MM.1S (cell line): ENCODE results near the gene MRPL19.

ENCODE experiments used
- DNase-seq: peaks from one replicate; pipeline ENCODE4 v3.0.0-alpha.2; 2015
- H2AFZ ChIP-seq: fragments of 300-600 bp; sonication (generic); 2 replicates; pipeline ENCODE4 v1.6.0; 2016; ENCODE audit warnings: antibody characterized with exemption, low read length
- H3F3A ChIP-seq: fragments of 300-600 bp; sonication (generic); 2 replicates; pipeline ENCODE4 v1.6.1; 2016; ENCODE audit warnings: mild to moderate bottlenecking, antibody characterized with exemption, low read length, moderate library complexity, mixed read lengths; ENCODE audit not compliant: insufficient read depth
- H3K27ac ChIP-seq: fragments of 300-600 bp; sonication (generic); 2 replicates; pipeline ENCODE4 v1.5.1; 2016; ENCODE audit warnings: mild to moderate bottlenecking, low read length
- H3K27me3 ChIP-seq: fragments of 300-600 bp; sonication (generic); replicated peaks from 2 replicates; pipeline ENCODE4 v1.6.0; 2016; ENCODE audit warnings: low read length; ENCODE audit not compliant: insufficient read depth
- H3K36me3 ChIP-seq: fragments of 300-600 bp; sonication (generic); replicated peaks from 2 replicates; pipeline ENCODE4 v1.6.1; 2016; ENCODE audit warnings: mild to moderate bottlenecking, low read length, mixed read lengths; ENCODE audit not compliant: insufficient read depth
- H3K4me1 ChIP-seq: fragments of 300-600 bp; sonication (generic); 2 replicates; pipeline ENCODE4 v1.6.1; 2016; ENCODE audit warnings: low read length, mixed read lengths
- H3K4me2 ChIP-seq: fragments of 300-600 bp; sonication (generic); 2 replicates; pipeline ENCODE4 v1.6.0; 2016; ENCODE audit warnings: low read depth, low read length
- H3K4me3 ChIP-seq: fragments of 300-600 bp; sonication (generic); 2 replicates; pipeline ENCODE4 v1.5.1; 2016; ENCODE audit warnings: low read length, mixed read lengths
- H3K79me2 ChIP-seq: fragments of 300-600 bp; sonication (generic); 2 replicates; pipeline ENCODE4 v1.6.1; 2016; ENCODE audit warnings: mixed run types, low read length, mixed read lengths
- H3K9ac ChIP-seq: fragments of 300-600 bp; sonication (generic); 2 replicates; pipeline ENCODE4 v1.6.1; 2016; ENCODE audit warnings: low read length, mixed read lengths
- H3K9me2 ChIP-seq: fragments of 300-600 bp; sonication (generic); replicated peaks from 2 replicates; pipeline ENCODE4 v1.6.1; 2016; ENCODE audit warnings: mild to moderate bottlenecking, low read length, mixed read lengths; ENCODE audit not compliant: insufficient read depth
- H3K9me3 ChIP-seq: fragments of 300-600 bp; sonication (generic); replicated peaks from 2 replicates; pipeline ENCODE4 v1.6.1; 2016; ENCODE audit warnings: mild to moderate bottlenecking, low read length, mixed read lengths; ENCODE audit not compliant: insufficient read depth
- H4K20me1 ChIP-seq: fragments of 300-600 bp; sonication (generic); 2 replicates; pipeline ENCODE4 v1.6.1; 2016; ENCODE audit warnings: mild to moderate bottlenecking, low read length, moderate library complexity, mixed read lengths; ENCODE audit not compliant: insufficient read depth
- CTCF ChIP-seq: fragments of 300-600 bp; sonication (generic); IDR thresholded peaks from 2 replicates; pipeline ENCODE4 v1.5.1; 2016; ENCODE audit warnings: antibody characterized with exemption, low read length, mixed read lengths
- EZH2 ChIP-seq: fragments of 300-600 bp; sonication (generic); optimal IDR thresholded peaks from 2 replicates; pipeline ENCODE3; 2017; ENCODE audit warnings: low read depth, mild to moderate bottlenecking, antibody characterized with exemption, low read length, mixed read lengths
- EZH2phosphoT487 ChIP-seq: fragments of 300-600 bp; sonication (generic); IDR thresholded peaks from 2 replicates; pipeline ENCODE4 v1.6.1; 2018; ENCODE audit warnings: antibody characterized with exemption, low read length

The MRPL19 gene

GRCh38 chr2:75614162-75614651 is 32.4 kb upstream of the MRPL19 start:
- Histone ChIP-seq H3F3A (no peaks in the 10 kb centered on the region), H3K36me3 (no peaks in the 10 kb centered on the region), H3K27me3 (no peaks in the 10 kb centered on the region), H3K79me2 (no peaks in the 10 kb centered on the region), H3K4me3 (no peak overlapping the region), H3K9me3 (no peaks in the 10 kb centered on the region), H3K27ac (no peak overlapping the region), H2AFZ (no peak overlapping the region), H3K9me2 (no peaks in the 10 kb centered on the region), H3K4me1 (no peaks in the 10 kb centered on the region), H4K20me1 (no peaks in the 10 kb centered on the region), H3K4me2 (no peak overlapping the region), H3K9ac (no peak overlapping the region)
- DNase-seq: no peak
- TF ChIP-seq CTCF (no peak), EZH2phosphoT487 (no peak), EZH2 (no peak)

DNA sequence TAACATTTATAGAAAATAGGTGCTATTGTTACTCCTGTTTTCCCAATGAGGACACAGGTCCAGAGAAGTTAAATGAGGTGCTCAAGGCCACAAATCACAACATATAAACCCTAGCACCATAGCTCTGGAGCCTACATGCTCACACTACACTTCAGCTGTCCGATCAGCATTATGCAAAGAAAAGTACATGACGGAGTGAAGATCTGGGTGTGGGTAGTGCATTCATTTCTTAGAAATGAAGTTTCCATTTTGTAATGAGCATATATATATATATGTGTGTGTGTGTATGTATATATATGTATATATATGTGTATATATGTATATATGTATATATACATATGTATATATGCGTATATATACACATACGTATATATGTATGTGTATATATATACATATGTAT is 30.2 kb upstream of the MRPL19 start:
- H3K27ac ChIP-seq: no peak overlapping the region
- DNase-seq: no peak
- H2AFZ ChIP-seq: no peak overlapping the region
- H3K4me2 ChIP-seq: no peak overlapping the region
- no peaks in the 10 kb centered on the region for H3K79me2 ChIP-seq
- no peaks in the 10 kb centered on the region for H3K27me3 ChIP-seq
- H3K36me3 ChIP-seq: no peaks in the 10 kb centered on the region
- H3K9me2 ChIP-seq: no peaks in the 10 kb centered on the region
- no peak overlapping the region for H3K4me3 ChIP-seq
- no peaks in the 10 kb centered on the region for H4K20me1 ChIP-seq
- no peaks in the 10 kb centered on the region for H3K9me3 ChIP-seq
- H3K9ac ChIP-seq: no peak overlapping the region
- H3K4me1 ChIP-seq: no peaks in the 10 kb centered on the region
- no peaks in the 10 kb centered on the region for H3F3A ChIP-seq
- TF ChIP-seq EZH2 (no peak), EZH2phosphoT487 (no peak), CTCF (no peak)

DNA sequence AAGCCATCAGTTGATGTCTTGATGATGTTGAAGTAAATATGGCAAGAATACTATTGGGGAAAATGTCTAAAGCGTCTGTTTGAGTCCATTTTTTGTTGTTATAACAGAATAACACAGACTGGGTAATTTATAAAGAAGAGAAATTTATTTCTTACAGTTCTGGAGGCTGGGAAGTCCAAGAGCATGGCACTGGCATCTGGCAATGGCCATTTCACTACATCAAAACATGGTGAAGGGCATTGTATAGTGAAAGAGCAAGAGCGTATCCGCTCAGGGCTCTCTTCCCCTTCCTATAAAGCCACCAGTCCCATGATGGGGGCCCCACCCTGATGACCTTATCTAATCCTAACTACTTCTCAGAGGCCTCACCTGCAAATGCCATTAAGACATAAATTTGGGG is 29.6 kb upstream of the MRPL19 start:
- H3K4me1 ChIP-seq: no peaks in the 10 kb centered on the region
- no peaks in the 10 kb centered on the region for H4K20me1 ChIP-seq
- H3F3A ChIP-seq: no peaks in the 10 kb centered on the region
- no peaks in the 10 kb centered on the region for H3K36me3 ChIP-seq
- H3K9me3 ChIP-seq: no peaks in the 10 kb centered on the region
- TF ChIP-seq CTCF (no peak), EZH2phosphoT487 (no peak), EZH2 (no peak)
- H3K4me3 ChIP-seq: no peak overlapping the region
- no peaks in the 10 kb centered on the region for H3K9me2 ChIP-seq
- no peak overlapping the region for H2AFZ ChIP-seq
- no peak overlapping the region for H3K4me2 ChIP-seq
- no peak overlapping the region for H3K27ac ChIP-seq
- no peak overlapping the region for H3K9ac ChIP-seq
- no peaks in the 10 kb centered on the region for H3K27me3 ChIP-seq
- no peaks in the 10 kb centered on the region for H3K79me2 ChIP-seq
- DNase-seq: no peak
